ENCODE data around the gene CABS1. TPM values are rescaled to one million over a fixed set of nuclear protein-coding genes. Genes with fewer than 3 reads are reported as not detected.

Gene CABS1
- total and polyA plus RNA-seq, 2 donors (not counting 3 experiments of a cell fraction or from before 2014, with no cell fraction given), result not detected

- H2AFZ ChIP-seq (ENCODE audit: low read depth, low read length), result no peak overlapping the region
- H3K27ac ChIP-seq (ENCODE audit: insufficient read depth, low read depth, low read length), result no peak overlapping the region
- H4K20me1 ChIP-seq (replicated peaks; ENCODE audit: control insufficient read depth, extremely low read depth, insufficient read depth, low read length), result no peaks in the 10 kb centered on the region
- ChIA-PET CTCF (no interaction called here), POLR2A (no interaction called here)
- FAIRE-seq (no peak), DNase-seq (ENCODE audit: low read depth, low spot score) (no peak)
- H3K36me3 ChIP-seq (ENCODE audit: control insufficient read depth in 2 of 2, extremely low read depth in 1 of 2, insufficient read depth in 2 of 2, low read length in 2 of 2), result no peaks in the 10 kb centered on the region
- H3K4me3 ChIP-seq (replicated peaks in 1 of 3; ENCODE audit: insufficient read depth in 1 of 3, low read depth in 1 of 3, low read length in 3 of 3), result no peak overlapping the region
- H3K4me2 ChIP-seq (ENCODE audit: insufficient read depth, low read length), result no peak overlapping the region
- no peaks in the 10 kb centered on the region for H3K9me3 ChIP-seq (replicated peaks; ENCODE audit: control insufficient read depth, insufficient read depth, low read length)
- H3K27me3 ChIP-seq (ENCODE audit: control insufficient read depth in 2 of 2, insufficient read depth in 2 of 2, low read length in 2 of 2), result no peaks in the 10 kb centered on the region
- no TSS peak for BruUV-seq (replicated peaks)
- intact Hi-C loops (cut with micrococcal nuclease), result no loop called here
- TF ChIP-seq FOS (IDR thresholded peaks at IDR 0.05; ENCODE audit: borderline replicate concordance, insufficient read depth, low read length) (no peak), MAX (IDR thresholded peaks at IDR 0.05; ENCODE audit: insufficient read depth, insufficient read length) (no peak), GATA2 (IDR thresholded peaks at IDR 0.05; ENCODE audit: insufficient read depth, insufficient read length, low read depth, low read length) (no peak), CTCF (IDR thresholded peaks at IDR 0.05; ENCODE audit: extremely low read depth in 1 of 2, insufficient read depth in 1 of 2, low read depth in 1 of 2, low read length in 2 of 2) (no peak), POLR2A (IDR thresholded peaks at IDR 0.05; ENCODE audit: low read depth, low read length) (no peak), POLR2AphosphoS5 (IDR thresholded peaks at IDR 0.05; ENCODE audit: insufficient read depth, low read depth, low read length) (no peak), MYC (IDR thresholded peaks at IDR 0.05; ENCODE audit: low read depth, low read length) (no peak), EZH2 (IDR thresholded peaks at IDR 0.05; ENCODE audit: borderline replicate concordance, low read depth, low read length, severe bottlenecking) (no peak)
- no peak overlapping the region for H3K9ac ChIP-seq (replicated peaks; ENCODE audit: extremely low read depth, insufficient read depth, low read length)
- H3K79me2 ChIP-seq (ENCODE audit: control insufficient read depth, insufficient read depth, low read length), result no peaks in the 10 kb centered on the region
- dilution Hi-C loops (cut with MboI; ENCODE audit: extremely low pct_ligation_motif_present, low sequenced_read_pairs), result no loop called here
- H3K4me1 ChIP-seq (ENCODE audit: control insufficient read depth, extremely low read depth, insufficient read depth, low read length), result no peaks in the 10 kb centered on the region
- no peaks in the 10 kb centered on the region for H3K9me1 ChIP-seq (replicated peaks; ENCODE audit: control insufficient read depth, extremely low read depth, insufficient read depth, low read length)
Observed at GRCh38 chr4:70336043-70336442, 1.3 kb downstream of the CABS1 start.
